ENCODE measurements around the gene SLC12A8.

SLC12A8 gene

GRCh38 chr3:125154800-125155269 is 57.7 kb downstream of the SLC12A8 start:
- no peak for DNase-seq

GRCh38 chr3:125154110-125154509 is 58.4 kb downstream of the SLC12A8 start:
- DNase-seq: no peak

GRCh38 chr3:125152951-125153350 is 59.6 kb downstream of the SLC12A8 start:
- DNase-seq: no peak

DNA sequence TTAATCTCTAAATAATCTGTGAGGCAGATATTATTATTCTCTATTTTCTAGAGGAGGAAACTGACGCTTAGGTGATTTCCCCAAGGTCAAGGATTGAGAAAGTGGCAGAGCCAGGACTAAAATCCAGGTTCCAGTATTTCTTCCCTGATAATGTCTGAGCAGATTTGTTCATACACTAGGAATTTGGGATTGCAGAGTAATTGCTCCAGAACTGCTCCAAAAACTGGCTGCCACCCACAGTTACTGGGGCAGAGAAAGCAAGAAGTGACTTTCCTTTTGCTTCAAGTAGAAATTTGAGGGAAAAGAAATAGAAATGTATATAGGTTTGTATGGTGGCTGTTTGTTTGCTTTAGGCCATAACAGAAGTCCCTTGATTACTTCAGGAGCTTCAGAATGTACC is 60.6 kb downstream of the SLC12A8 start:
- DNase-seq: no peak

DNA sequence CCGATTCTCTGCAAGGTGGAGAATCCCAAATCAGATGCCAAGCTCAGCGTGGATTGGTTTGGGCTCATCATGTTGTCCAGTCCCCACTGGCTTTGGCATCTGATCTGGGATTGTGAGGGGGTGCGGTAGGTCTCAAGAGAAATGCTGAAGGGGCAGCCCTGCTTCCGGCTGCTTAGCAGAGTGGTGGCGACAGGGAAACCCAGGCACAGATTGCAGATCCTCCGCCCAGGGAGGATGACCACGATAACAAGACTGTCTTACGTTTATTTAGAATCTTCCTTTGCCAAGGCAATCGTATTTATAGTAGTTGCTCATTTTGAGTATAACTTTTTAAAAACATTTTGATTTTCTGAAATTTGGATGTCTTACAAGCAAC is 61.1 kb downstream of the SLC12A8 start:
- no peak for DNase-seq

GRCh38 chr3:125150525-125151441 is 61.8 kb downstream of the SLC12A8 start:
- no peak for DNase-seq

DNA sequence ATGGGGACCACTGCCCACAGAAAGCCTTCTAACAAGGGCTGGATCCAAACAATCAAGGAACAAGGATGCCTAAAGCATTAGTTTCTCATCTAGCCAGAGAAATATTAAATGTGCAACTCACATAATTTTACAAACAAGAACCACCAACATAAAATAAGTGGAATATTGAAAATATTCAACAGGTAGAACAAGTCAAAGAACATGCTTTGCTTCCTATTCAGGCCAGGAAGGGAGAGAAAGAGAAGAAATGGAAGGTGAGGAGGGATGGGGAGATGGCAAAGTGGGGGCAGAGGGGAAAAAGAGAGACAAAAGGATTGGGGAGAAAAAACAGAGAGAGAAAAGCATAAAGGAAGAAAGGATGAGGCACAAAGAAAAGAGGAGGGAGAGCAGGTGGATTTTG is 63.1 kb downstream of the SLC12A8 start:
- no peak for DNase-seq

DNA sequence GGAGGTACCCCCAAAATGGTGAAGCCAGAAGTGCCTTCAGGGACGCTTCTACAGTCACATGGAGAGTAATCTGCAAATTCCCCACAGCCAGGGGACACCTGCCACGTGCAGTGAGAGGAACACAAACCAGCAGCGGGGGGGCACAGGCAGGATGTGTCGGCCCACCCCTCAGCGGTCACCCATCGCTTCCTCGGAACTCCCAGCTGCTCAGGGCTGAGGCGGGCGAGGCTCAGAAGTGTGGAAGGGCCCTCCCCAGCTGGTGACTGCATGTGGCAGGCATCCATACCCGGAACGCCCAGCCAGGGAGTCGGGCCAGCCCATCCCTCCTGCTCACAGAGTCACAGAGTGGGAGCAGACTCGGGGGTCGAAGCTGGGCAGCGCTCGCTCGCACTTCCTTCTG is 63.7 kb downstream of the SLC12A8 start:
- peak in 3 of 56 donors; percentile 10 to 28 (median 20) for DNase-seq

DNA sequence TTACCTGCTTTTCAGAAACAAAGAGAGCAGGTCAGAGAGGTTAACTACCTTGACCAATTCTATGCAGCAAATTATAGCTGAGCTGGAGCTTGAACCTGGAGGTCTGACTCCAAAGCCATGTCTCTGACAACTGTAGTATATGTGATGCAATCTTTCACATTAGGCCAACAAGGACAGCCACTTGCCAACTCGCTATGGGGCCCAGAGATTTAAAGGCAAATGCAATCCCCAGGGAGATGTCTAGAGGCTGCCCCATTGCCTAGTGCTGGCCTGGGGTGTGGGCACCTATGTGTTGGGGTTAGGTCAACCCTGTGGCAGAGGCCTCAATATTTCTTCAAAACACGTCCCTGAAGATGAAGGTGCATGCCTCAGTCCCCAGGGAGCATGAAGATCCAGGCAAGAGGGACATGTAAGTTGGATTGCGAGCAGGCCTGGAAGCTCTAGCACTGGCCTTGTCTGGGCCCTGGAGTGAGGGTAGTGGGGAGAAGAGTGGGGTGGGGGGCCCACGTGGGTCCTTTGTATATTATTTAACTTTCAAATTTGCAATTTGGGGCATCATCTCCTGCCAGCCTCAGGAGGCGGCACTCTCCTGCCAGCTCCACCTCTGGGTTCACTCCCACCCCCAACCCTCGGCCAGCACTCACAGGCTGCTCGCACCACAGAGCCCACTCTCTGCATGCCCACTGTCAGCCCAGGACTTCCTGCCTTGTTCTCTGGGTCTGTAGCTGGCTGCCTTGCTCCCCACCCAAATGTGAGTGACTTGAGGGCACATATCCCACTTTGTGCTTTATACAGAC is 64.3 kb downstream of the SLC12A8 start:
- DNase-seq: no peak

GRCh38 chr3:125147491-125147820 is 65.1 kb downstream of the SLC12A8 start:
- DNase-seq: no peak

DNA sequence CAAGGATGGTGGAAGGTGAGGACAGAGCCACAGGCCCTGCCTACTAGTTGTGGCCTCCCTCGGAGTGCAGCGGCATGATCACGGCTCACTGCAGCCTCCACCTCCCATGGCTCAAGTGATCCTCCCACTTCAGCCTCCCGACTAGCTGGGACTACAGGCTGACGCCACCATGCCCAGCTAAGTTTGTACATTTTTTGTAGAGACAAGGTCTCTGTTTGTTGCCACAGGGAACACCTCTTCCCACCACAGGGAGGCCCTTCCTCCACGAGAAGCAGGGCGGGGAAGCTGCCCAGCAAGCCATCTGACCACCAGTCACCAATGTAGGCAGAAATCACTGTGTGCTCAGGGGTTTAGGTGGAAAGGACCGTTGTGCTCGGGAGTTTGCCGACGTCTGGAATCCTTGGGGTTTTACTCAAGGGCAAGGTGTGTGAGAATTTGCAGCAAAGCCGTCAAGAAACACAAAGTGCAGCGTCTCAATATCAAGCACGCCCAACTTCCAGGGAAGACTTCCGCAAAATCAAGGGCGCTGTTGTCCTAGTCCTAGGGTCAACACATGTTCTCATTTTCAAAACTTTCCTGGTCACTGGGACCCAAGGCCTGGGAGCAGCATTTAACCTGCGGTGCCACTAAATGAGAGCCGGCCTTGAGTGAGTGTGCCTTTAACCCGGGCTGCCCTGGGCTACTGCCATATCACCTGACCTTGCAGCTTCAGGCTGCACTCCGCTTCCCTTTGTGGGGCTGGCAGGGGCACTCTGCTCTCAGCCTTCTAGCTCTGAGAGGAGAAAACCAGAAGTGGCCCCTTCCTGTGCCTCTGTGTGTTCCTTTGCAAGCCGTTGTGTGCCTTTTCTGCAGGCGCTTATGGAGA is 65.7 kb downstream of the SLC12A8 start:
- peak in 9 of 56 donors; percentile 13 to 54 (median 22) for DNase-seq

- no peak for DNase-seq
Measured at GRCh38 chr3:125145751-125146475, 66.6 kb downstream of the SLC12A8 start.

- DNase-seq: no peak
Measured at GRCh38 chr3:125144653-125145314, 67.8 kb downstream of the SLC12A8 start.

- DNase-seq: no peak
Measured at GRCh38 chr3:125143982-125144652, 68.4 kb downstream of the SLC12A8 start.

- DNase-seq: no peak
Measured at GRCh38 chr3:125143538-125143937, 69.0 kb downstream of the SLC12A8 start.

- DNase-seq: no peak
Measured at GRCh38 chr3:125142940-125143339, 69.6 kb downstream of the SLC12A8 start.

GRCh38 chr3:125142420-125142778 is 70.1 kb downstream of the SLC12A8 start:
- DNase-seq: no peak

GRCh38 chr3:125141596-125142419 is 70.7 kb downstream of the SLC12A8 start:
- peak in 16 of 56 donors; percentile 14 to 63 (median 36) for DNase-seq
